CD4-positive, alpha-beta T cell treated with Interleukin-12 subunit alpha and Interleukin-12 subunit beta, for 1 hour (primary cell): ENCODE results near the gene CCR7.
"Not testable (repeated sequence)": the region's sequence is repeated elsewhere in the genome, so short reads cannot be mapped to it uniquely, and the experiment has no call there.

Source experiments
- DNase-seq: peaks from one replicate; pipeline ENCODE4 v3.0.0-alpha.2; 2020

The CCR7 gene

GRCh38 chr17:40597156-40597555 lies 31.9 kb upstream of the CCR7 start:
- no peak for DNase-seq

- no peak for DNase-seq
These were observed 31.1 kb upstream of the CCR7 start for GRCh38 chr17:40596261-40596919.

GRCh38 chr17:40590742-40591141 lies 25.5 kb upstream of the CCR7 start:
- DNase-seq: no peak

- no peak for DNase-seq
These were observed 23.3 kb upstream of the CCR7 start for GRCh38 chr17:40588552-40588951.

- DNase-seq: not testable (repeated sequence)
These were observed 21.0 kb upstream of the CCR7 start for GRCh38 chr17:40586264-40586663.

GRCh38 chr17:40584950-40585349 lies 19.7 kb upstream of the CCR7 start:
- not testable (repeated sequence) for DNase-seq

GRCh38 chr17:40582328-40582901 lies 17.1 kb upstream of the CCR7 start:
- peak; percentile 80 for DNase-seq

- no peak for DNase-seq
These were observed 14.9 kb upstream of the CCR7 start for GRCh38 chr17:40580140-40580539.

- no peak for DNase-seq
These were observed 14.2 kb upstream of the CCR7 start for GRCh38 chr17:40579471-40579870.

- DNase-seq: peak; percentile 44
These were observed 12.4 kb upstream of the CCR7 start for GRCh38 chr17:40577611-40578065.

GRCh38 chr17:40576113-40576740 lies 11.0 kb upstream of the CCR7 start:
- peak; percentile 48 for DNase-seq

- DNase-seq: no peak
These were observed 9.0 kb upstream of the CCR7 start for GRCh38 chr17:40574292-40574691.

- DNase-seq: not testable (repeated sequence)
These were observed 7.1 kb upstream of the CCR7 start for GRCh38 chr17:40572245-40572993.

GRCh38 chr17:40568074-40568836 lies 3.0 kb upstream of the CCR7 start:
- DNase-seq: no peak

GRCh38 chr17:40567377-40567776 lies 2.1 kb upstream of the CCR7 start:
- no peak for DNase-seq

GRCh38 chr17:40565769-40566409 lies 617 bp upstream of the CCR7 start:
- peak; percentile 50 for DNase-seq

GRCh38 chr17:40564195-40564882 lies 933 bp downstream of the CCR7 start:
- DNase-seq: peak; percentile 69

- DNase-seq: peak; percentile 55
These were observed 1.8 kb downstream of the CCR7 start for GRCh38 chr17:40563220-40564052.

- DNase-seq: peak; percentile 48
These were observed 2.4 kb downstream of the CCR7 start for GRCh38 chr17:40562838-40563219.

GRCh38 chr17:40561871-40562611 lies 3.2 kb downstream of the CCR7 start:
- DNase-seq: peak; percentile 79
